ENCODE measurements around the gene CHD5.

CHD5 gene

GRCh38 chr1:6185635-6186382, 5.7 kb upstream of the CHD5 start:
- no peak for DNase-seq
- H3K9me3 Mint-ChIP-seq: no peaks in the 10 kb centered on the region
- H3K4me1 Mint-ChIP-seq (ENCODE audit: low read depth): peaks cover 66% of the 10 kb centered on the region
- peaks cover 18% of the 10 kb centered on the region for H3K27me3 Mint-ChIP-seq
- H3K4me3 Mint-ChIP-seq: no peak overlapping the region
- H3K27ac Mint-ChIP-seq: peak overlapping the region; percentile 67
- peaks cover 72% of the 10 kb centered on the region for H3K36me3 Mint-ChIP-seq (ENCODE audit: low read depth)

GRCh38 chr1:6185151-6185550, 5.0 kb upstream of the CHD5 start:
- H3K27ac Mint-ChIP-seq: peak overlapping the region; percentile 50
- peaks cover 21% of the 10 kb centered on the region for H3K27me3 Mint-ChIP-seq
- no peak overlapping the region for H3K4me3 Mint-ChIP-seq
- H3K9me3 Mint-ChIP-seq: no peaks in the 10 kb centered on the region
- peaks cover 66% of the 10 kb centered on the region for H3K4me1 Mint-ChIP-seq (ENCODE audit: low read depth)
- no peak for DNase-seq
- H3K36me3 Mint-ChIP-seq (ENCODE audit: low read depth): peaks cover 65% of the 10 kb centered on the region

GRCh38 chr1:6184083-6184783, 4.1 kb upstream of the CHD5 start:
- H3K27ac Mint-ChIP-seq: peak overlapping the region; percentile 50

GRCh38 chr1:6183520-6183989, 3.4 kb upstream of the CHD5 start:
- Mint-ChIP-seq H3K4me1 (ENCODE audit: low read depth) (peaks cover 62% of the 10 kb centered on the region), H3K9me3 (no peaks in the 10 kb centered on the region), H3K4me3 (no peak overlapping the region), H3K36me3 (ENCODE audit: low read depth) (peaks cover 49% of the 10 kb centered on the region), H3K27ac (peak overlapping the region; percentile 50), H3K27me3 (peaks cover 27% of the 10 kb centered on the region)
- DNase-seq: peak; percentile 44

More at GRCh38 chr1:6184083-6184783, 4.1 kb upstream of the CHD5 start:
- H3K4me3 Mint-ChIP-seq: no peak overlapping the region
- peaks cover 56% of the 10 kb centered on the region for H3K36me3 Mint-ChIP-seq (ENCODE audit: low read depth)
- H3K4me1 Mint-ChIP-seq (ENCODE audit: low read depth): peaks cover 62% of the 10 kb centered on the region
- DNase-seq: no peak
- no peaks in the 10 kb centered on the region for H3K9me3 Mint-ChIP-seq
- H3K27me3 Mint-ChIP-seq: peaks cover 21% of the 10 kb centered on the region

GRCh38 chr1:6181347-6181770, 1.2 kb upstream of the CHD5 start:
- Mint-ChIP-seq H3K27ac (peak overlapping the region; percentile 30), H3K9me3 (no peaks in the 10 kb centered on the region), H3K4me3 (peak overlapping the region; percentile 54), H3K36me3 (ENCODE audit: low read depth) (peaks cover 27% of the 10 kb centered on the region), H3K27me3 (peaks cover 49% of the 10 kb centered on the region), H3K4me1 (ENCODE audit: low read depth) (peaks cover 53% of the 10 kb centered on the region)
- no peak for DNase-seq

GRCh38 chr1:6180707-6181311, 688 bp upstream of the CHD5 start:
- H3K27me3 Mint-ChIP-seq: peaks cover 49% of the 10 kb centered on the region
- peaks cover 22% of the 10 kb centered on the region for H3K36me3 Mint-ChIP-seq (ENCODE audit: low read depth)
- H3K4me3 Mint-ChIP-seq: peak overlapping the region; percentile 54
- peaks cover 49% of the 10 kb centered on the region for H3K4me1 Mint-ChIP-seq (ENCODE audit: low read depth)
- no peak for DNase-seq
- no peaks in the 10 kb centered on the region for H3K9me3 Mint-ChIP-seq
- H3K27ac Mint-ChIP-seq: no peak overlapping the region

- peaks cover 49% of the 10 kb centered on the region for H3K27me3 Mint-ChIP-seq
- peaks cover 38% of the 10 kb centered on the region for H3K4me1 Mint-ChIP-seq (ENCODE audit: low read depth)
- H3K9me3 Mint-ChIP-seq: no peaks in the 10 kb centered on the region
- no peak overlapping the region for H3K4me3 Mint-ChIP-seq
- H3K36me3 Mint-ChIP-seq (ENCODE audit: low read depth): peaks cover 10% of the 10 kb centered on the region
- no peak overlapping the region for H3K27ac Mint-ChIP-seq
- DNase-seq: no peak
Observed at GRCh38 chr1:6179564-6180175, 451 bp downstream of the CHD5 start.

- Mint-ChIP-seq H3K36me3 (ENCODE audit: low read depth) (peaks cover 3% of the 10 kb centered on the region), H3K9me3 (no peaks in the 10 kb centered on the region), H3K4me3 (peak overlapping the region; percentile 54), H3K27me3 (peaks cover 49% of the 10 kb centered on the region), H3K27ac (no peak overlapping the region), H3K4me1 (ENCODE audit: low read depth) (peaks cover 31% of the 10 kb centered on the region)
- DNase-seq: no peak
Observed at GRCh38 chr1:6178751-6179563, 1.2 kb downstream of the CHD5 start.

- no peak for DNase-seq
- H3K4me3 Mint-ChIP-seq: no peak overlapping the region
Observed at GRCh38 chr1:6177681-6178380, 2.3 kb downstream of the CHD5 start.

GRCh38 chr1:6176779-6177178, 3.3 kb downstream of the CHD5 start:
- no peak overlapping the region for H3K27ac Mint-ChIP-seq
- no peak overlapping the region for H3K4me3 Mint-ChIP-seq
- no peak for DNase-seq
- H3K4me1 Mint-ChIP-seq (ENCODE audit: low read depth): peaks cover 18% of the 10 kb centered on the region
- H3K36me3 Mint-ChIP-seq (ENCODE audit: low read depth): no peaks in the 10 kb centered on the region
- H3K27me3 Mint-ChIP-seq: peaks cover 49% of the 10 kb centered on the region
- no peaks in the 10 kb centered on the region for H3K9me3 Mint-ChIP-seq

More at GRCh38 chr1:6177681-6178380, 2.3 kb downstream of the CHD5 start:
- peaks cover 47% of the 10 kb centered on the region for H3K27me3 Mint-ChIP-seq
- H3K36me3 Mint-ChIP-seq (ENCODE audit: low read depth): no peaks in the 10 kb centered on the region
- peaks cover 20% of the 10 kb centered on the region for H3K4me1 Mint-ChIP-seq (ENCODE audit: low read depth)
- no peaks in the 10 kb centered on the region for H3K9me3 Mint-ChIP-seq
- no peak overlapping the region for H3K27ac Mint-ChIP-seq

- H3K36me3 Mint-ChIP-seq (ENCODE audit: low read depth): no peaks in the 10 kb centered on the region
- H3K27me3 Mint-ChIP-seq: peaks cover 42% of the 10 kb centered on the region
- DNase-seq: no peak
- no peak overlapping the region for H3K27ac Mint-ChIP-seq
- no peak overlapping the region for H3K4me3 Mint-ChIP-seq
- H3K4me1 Mint-ChIP-seq (ENCODE audit: low read depth): peaks cover 7% of the 10 kb centered on the region
- H3K9me3 Mint-ChIP-seq: no peaks in the 10 kb centered on the region
Observed at GRCh38 chr1:6175411-6175828, 4.7 kb downstream of the CHD5 start.

- Mint-ChIP-seq H3K27me3 (peaks cover 44% of the 10 kb centered on the region), H3K27ac (no peak overlapping the region), H3K9me3 (no peaks in the 10 kb centered on the region), H3K4me3 (no peak overlapping the region), H3K36me3 (ENCODE audit: low read depth) (no peaks in the 10 kb centered on the region), H3K4me1 (ENCODE audit: low read depth) (peaks cover 7% of the 10 kb centered on the region)
- DNase-seq: no peak
Observed at GRCh38 chr1:6174621-6175410, 5.3 kb downstream of the CHD5 start.

GRCh38 chr1:6172549-6172948, 7.6 kb downstream of the CHD5 start:
- H3K27ac Mint-ChIP-seq: no peak overlapping the region
- no peaks in the 10 kb centered on the region for H3K36me3 Mint-ChIP-seq (ENCODE audit: low read depth)
- DNase-seq: no peak
- H3K9me3 Mint-ChIP-seq: no peaks in the 10 kb centered on the region
- peaks cover 31% of the 10 kb centered on the region for H3K27me3 Mint-ChIP-seq
- H3K4me1 Mint-ChIP-seq (ENCODE audit: low read depth): no peaks in the 10 kb centered on the region
- H3K4me3 Mint-ChIP-seq: no peak overlapping the region
